GM18861 (cell line): ENCODE data around the gene ENO2.

Source experiments
- ATAC-seq: cut with Tn5 transposase; IDR thresholded peaks from one replicate; pipeline ENCODE4 v1.9.1; 2021; ENCODE audit not compliant: unreplicated experiment

The ENO2 gene

DNA sequence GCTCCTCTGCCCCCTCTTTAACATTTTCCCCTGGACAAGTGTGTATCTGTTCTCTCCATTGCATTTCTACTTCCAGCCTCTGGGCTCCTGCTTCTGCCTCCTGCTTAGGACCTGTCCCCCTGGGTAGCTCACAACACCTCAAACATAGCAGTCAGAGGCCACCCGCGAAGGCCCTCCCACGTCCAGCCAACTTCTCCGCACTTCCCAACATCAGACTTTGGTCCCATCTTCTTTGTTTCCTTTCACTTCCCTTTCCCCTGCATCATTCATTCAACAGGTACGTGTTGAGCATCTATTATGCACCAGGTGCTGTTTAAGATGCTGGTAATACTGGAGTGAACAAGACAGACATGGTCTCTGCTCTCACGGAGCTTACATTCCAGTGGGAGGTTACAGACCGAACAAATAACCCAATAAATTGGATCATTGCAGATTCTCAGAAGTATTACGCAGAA is 32.6 kb downstream of the ENO2 start:
- no peak for ATAC-seq

DNA sequence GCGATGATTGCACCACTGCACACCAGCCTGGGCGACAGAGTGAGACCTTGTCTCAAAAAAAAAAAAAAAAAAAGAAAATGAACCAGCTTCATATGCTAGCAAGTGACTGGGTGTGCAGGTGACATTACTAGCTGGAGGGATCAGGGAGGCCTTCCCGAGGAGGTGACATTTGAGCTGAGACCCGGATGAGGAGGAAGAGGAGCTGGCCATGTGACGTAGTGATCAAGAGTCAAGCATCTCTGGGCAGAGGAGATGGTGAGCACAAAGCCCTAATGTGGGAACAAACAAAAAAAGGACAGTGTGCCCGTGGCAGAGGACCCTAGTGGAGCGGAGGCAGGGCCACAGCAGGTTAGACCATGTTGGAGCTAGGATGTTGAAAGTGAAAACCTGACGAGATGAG is 33.2 kb downstream of the ENO2 start:
- ATAC-seq = no peak

DNA sequence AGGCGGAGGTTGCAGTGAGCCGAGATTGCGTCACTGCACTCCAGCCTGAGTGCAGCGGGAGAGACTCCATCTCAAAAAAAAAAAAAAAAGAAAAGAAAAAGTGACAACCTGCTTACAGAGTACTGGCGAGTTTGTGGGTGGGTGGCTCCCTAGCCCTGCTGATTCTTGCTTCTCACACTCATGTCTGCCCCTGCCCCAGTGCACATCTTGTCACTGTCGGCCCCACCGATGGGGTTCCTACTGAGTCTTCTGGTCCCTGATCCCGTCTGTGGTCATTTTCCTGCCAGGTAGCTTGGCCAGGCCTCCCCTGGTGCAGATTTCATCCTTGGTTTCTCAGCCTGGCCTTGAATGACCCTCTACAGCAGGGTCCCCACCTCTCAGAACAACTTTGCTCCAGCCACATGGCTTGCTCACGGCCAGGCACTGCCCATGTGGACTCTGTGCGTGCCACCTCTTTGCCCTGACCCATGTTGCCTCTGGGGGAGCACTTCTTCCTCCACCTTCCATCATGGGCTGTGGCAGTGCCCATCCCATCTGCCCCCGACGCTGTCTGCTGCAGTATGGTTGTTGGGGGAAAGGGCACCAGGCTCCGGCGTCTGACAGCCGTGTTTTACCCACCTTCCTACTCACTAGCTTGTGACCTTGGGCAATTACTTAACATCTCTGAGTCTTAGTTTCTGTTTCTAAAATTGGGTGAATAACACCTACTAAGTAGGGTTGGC is 34.7 kb downstream of the ENO2 start:
- no peak for ATAC-seq

DNA sequence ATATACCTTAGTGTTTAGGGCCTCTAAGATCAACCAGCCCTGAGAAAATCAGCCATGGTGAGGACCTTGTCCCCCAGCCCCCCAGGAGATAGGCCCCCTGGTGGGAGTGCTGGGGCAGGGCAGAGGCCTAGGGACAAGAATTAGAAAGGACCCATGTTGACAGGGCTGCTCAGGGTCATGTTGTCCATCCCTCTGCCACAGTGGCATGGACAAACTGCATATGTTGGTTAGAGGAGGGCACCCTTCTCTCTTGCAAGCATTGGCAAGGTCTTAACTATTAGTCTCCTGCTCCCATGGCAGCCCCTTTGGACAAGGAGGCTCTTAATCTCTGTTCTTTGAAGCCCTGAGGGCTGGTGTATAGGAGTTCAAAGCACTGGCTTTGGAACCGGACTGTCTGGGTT is 36.0 kb downstream of the ENO2 start:
- ATAC-seq = no peak

DNA sequence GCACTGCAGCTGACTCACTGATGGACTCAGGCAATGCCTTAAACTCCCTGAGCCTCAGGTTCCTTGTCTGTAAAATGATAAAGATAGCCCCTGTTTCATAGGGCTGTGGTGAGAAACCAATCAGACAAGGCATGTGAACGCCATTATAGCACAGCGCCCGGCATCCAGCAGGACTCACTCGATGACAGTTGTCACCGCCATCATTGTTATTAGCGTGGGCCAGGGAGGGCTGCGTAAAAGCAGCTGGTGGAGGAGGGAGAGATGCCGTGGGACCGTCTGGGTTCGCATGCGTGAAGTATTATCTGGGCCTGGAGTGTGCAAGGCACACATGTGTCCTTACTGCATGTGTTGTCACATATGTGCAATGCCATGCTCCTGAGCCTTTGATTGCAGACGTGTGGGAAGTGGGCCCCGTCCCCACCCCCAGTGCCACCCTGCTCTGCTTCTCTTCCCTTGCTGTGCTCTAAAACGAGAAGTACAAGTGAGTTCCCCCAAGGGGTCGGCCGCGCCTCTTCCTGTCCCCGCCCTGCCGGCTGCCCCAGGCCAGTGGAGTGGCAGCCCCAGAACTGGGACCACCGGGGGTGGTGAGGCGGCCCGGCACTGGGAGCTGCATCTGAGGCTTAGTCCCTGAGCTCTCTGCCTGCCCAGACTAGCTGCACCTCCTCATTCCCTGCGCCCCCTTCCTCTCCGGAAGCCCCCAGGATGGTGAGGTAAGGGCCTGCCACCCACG is 36.6 kb downstream of the ENO2 start, which contains the start of gene PTPN6:
Gene PTPN6, plus strand, starts transcription at position 546 of the 730 bp plus-strand sequence. Its CDS starts 157 bp downstream, at position 703.
- peak; percentile 26 for ATAC-seq

DNA sequence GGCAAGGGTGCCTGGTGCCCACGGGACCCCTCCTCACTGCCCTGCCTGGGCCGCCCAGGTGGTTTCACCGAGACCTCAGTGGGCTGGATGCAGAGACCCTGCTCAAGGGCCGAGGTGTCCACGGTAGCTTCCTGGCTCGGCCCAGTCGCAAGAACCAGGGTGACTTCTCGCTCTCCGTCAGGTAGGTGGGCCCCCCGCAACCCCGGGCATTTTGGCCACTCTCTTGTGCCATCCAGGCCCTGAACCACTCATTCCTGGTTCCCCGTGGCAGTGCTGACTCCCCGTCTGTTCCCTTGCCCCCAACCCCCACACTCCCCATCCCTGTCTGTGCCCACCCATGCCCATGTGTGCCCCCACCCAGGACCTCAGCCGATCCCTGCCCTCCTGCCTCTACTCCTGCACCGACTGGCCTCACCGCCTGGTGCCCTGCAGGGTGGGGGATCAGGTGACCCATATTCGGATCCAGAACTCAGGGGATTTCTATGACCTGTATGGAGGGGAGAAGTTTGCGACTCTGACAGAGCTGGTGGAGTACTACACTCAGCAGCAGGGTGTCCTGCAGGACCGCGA is 37.3 kb downstream of the ENO2 start:
- no peak for ATAC-seq

DNA sequence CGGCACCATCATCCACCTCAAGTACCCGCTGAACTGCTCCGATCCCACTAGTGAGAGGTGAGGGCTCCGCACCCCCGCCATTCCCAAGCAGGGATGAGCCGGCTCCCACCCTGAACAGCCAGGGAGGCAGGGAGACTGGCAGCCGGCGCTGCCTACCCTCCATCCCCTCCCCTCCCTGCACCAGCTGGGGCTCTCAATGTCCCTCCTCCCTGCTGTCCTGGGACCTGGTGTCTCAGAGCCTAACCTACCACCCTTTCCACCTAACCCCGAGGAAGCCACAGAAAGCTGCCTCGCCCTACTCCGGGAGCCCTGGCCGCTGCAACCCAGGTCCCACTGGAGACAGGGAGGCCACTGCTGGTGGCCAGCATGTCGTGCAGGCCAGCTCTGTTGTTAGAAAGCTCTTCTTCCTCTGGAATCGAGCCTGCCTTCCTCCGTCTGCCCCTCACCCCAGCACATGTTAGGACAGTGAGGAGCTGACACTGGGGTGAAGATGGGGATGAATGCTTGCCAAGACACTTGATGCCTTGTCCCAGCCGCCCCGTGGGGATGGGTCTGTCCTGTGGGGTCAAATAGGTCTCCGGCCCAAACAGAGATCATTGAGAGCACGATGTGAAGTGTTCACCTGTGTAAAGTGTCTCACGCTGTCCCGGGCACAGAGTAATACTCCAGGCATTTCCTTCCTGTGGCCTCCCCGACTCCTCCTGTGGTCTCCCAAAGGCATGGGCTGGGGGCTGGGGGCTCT is 37.9 kb downstream of the ENO2 start:
- ATAC-seq = no peak

DNA sequence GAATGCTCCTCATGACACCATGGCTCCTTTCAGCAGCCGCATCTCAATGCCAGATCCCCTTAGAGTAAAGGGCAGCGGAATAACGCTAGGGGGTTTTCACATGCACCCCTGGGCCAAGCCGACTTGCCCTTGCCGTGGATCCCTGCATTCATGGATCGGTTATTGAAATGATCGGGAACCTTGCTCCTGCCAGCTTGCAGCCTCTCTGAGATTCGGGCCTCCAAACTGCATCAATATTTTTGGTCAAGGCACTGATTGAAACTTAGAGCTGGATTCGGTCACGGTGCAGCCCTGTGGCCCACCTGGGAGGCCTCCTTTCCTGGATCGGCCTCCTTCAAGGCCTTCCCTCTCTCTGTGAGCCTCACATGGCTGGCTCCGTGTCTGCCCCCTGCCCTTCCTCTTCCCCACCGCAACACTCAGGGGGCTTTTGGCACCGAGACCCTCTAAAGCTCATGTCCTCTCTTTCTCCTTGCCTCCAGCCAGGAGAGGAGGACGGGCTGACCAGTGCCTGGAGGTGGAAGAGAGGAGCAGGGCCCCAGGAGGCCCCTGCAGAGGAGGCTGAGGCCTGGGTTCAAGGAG is 38.6 kb downstream of the ENO2 start:
- no peak for ATAC-seq

DNA sequence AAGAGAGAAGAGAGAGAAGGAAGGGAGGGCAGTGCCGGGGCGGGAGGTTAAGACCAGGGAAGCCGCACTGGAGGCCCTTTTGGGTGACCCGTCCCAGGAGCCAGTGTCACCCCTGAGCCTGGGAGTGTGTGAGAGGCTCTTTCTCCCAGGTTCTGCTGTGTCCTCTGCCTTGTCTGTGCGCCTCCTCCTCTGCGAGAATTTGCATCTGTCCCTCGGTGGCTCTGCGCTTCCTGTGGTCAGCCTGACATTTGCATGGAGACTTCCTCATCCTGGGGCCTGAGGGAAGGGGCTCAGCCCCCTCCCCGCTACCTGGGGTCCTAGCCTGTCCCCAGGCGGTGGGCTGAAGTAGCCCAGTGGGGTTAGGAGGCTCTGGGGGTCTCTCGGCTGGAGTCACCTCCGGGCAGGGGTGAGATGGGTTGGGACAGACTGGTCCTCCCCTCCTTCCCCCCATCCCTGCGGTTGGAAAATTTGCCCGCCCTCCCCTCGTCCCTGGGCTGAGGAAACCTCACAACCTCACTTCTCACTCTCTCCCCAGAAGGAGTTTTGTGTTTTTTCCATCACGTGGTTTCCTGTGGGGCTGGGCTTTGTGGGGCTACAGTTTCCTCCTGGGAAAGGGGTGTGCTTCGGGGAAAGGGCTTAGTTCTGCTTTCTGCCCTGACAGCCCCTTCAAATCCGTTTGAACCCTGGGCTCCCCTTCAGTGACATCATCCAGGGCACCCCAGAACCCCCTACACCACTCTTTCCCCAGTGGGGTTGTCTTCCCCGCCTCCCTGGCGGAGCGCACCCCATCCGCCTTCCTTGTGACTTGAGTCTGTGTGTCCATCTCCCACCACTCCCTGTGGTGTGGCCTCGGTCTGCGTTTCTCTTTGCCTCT is 39.3 kb downstream of the ENO2 start:
- ATAC-seq = peak; percentile 35

DNA sequence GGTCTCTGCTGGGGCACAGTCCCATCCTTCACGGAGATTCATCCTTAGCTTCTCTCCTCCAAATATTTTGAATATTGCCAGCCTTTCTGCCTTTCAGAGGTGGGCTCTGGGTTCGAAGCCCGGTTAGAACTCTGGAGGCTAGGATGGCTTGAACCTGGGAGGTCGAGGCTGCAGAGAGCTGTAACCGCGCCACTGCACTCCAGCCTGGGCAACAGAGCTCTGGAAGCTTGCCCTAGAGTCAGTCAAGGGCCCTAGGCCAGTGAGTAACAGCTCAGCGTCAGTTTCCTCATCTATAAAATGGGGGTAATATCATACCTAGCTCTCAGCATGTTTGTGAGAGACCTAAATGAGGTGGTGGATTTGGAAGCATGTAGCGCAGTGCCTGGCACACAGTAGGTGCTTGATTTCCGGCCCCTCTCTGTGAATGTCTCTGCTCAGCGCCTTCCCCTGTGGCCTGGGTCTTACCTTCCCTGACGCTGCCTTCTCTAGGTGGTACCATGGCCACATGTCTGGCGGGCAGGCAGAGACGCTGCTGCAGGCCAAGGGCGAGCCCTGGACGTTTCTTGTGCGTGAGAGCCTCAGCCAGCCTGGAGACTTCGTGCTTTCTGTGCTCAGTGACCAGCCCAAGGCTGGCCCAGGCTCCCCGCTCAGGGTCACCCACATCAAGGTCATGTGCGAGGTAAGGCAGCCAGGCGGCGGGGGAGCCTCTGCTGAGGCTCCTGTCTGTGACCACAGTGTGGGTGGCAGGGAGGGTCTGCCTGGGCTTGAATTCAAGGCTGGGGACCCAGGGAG is 40.1 kb downstream of the ENO2 start:
- ATAC-seq = no peak

DNA sequence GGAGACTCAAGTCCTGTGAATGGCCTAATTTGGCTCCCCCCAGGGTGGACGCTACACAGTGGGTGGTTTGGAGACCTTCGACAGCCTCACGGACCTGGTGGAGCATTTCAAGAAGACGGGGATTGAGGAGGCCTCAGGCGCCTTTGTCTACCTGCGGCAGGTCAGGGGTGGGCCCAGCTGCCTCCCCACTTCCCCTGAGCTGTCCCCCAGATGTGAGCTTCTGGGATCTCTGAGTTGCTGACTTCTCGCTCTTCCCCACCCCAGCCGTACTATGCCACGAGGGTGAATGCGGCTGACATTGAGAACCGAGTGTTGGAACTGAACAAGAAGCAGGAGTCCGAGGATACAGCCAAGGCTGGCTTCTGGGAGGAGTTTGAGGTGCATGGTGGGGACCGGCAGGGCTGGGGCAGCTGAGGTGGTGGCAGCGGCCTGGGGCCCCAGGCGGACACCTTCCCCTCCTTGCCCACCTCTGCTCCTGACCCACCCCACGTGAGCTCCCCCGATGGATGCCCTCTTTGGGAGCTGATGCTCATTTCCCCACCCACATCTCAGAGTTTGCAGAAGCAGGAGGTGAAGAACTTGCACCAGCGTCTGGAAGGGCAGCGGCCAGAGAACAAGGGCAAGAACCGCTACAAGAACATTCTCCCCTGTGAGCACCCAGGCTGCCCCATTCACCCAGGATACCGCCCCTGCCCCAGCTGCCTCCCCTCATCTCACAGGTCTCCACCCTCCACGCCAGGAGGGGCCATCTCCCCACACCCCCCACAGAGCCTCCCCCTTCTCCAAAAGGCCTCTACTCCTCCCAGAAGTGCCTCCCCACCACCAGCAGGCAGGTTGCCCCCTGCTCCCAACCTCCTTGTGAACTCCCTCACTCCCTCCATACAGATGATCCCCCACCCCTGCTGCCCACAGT is 41.0 kb downstream of the ENO2 start:
- no peak for ATAC-seq

DNA sequence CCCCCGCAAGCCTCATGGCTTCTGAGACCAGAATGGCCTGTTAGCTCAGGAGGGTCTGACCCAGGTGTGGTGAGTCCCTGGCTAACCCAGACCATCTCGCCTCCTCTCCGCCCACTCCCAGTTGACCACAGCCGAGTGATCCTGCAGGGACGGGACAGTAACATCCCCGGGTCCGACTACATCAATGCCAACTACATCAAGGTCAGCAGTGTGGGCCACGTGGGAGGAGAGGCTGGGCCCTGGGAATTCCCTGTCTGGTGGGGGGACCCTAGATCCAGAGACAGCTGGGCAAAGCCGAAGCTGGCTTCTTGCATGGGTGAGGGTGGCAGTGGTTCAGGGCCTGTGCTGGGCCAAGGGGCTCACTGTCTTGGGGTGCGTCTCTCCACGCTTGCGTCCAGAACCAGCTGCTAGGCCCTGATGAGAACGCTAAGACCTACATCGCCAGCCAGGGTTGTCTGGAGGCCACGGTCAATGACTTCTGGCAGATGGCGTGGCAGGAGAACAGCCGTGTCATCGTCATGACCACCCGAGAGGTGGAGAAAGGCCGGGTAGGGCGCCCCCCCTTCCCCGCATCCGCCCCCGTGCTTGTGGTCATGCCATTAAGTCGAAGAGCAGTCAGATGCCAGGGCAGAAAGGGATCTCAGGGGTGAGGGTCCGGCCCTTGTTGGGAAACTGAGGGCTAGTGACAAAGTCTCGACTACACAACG is 41.8 kb downstream of the ENO2 start:
- no peak for ATAC-seq

DNA sequence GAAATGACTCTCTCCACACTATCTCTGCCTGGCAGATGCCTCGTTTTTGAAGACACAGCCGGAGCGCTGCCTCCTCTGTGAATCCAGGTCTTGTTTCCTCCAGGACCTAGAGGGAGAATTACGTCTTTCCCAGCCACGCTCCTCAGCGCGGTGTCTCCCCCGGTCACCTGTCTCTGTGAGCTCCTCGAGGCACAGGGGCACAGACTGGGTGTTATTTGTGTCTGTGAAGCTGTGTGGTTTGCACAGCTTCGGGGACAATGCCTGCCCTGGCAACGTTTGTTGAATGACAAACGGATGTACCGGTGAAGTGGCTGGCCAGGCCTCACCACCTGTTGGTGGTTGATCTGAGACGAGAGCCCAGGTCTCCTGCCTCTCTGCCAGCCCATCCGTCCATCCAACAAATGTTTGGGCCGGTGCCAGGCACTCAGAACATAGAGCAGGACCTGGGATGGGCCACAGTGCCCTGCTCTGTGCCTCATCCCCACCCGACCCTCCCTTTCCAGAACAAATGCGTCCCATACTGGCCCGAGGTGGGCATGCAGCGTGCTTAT is 42.8 kb downstream of the ENO2 start:
- no peak for ATAC-seq

DNA sequence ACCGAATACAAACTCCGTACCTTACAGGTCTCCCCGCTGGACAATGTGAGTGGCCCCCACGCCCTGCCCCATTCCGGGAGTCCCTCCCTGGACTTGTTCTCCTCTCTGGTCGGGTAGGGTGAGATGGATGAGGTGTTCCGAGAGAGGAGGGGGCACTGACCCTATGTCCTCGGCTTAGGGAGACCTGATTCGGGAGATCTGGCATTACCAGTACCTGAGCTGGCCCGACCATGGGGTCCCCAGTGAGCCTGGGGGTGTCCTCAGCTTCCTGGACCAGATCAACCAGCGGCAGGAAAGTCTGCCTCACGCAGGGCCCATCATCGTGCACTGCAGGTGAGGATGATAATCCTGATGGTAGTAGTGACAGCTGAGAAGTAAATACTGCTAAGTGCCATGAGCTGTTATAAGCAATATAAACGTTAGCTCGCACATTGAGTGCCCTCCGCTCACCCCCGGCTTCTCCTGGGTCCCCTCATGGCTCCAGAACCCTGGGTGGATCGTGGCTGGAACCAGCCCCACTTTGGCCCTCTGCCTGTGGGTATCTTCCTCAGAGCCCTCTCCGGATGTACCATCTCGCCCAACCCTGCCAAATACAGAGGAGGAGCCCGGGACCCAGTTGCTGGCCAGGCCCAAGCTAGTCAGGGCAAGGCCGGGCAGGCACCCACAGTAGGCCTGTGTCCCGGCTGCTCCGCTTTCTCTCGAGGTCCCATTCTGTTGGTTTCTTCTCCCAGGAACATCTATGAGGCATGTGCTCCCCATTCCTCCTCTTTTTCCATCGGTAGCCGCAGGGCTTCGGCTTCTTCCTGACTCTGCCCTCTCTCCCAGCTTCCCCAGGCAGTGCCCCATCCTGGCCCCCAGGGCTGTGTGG is 43.6 kb downstream of the ENO2 start:
- ATAC-seq = no peak

DNA sequence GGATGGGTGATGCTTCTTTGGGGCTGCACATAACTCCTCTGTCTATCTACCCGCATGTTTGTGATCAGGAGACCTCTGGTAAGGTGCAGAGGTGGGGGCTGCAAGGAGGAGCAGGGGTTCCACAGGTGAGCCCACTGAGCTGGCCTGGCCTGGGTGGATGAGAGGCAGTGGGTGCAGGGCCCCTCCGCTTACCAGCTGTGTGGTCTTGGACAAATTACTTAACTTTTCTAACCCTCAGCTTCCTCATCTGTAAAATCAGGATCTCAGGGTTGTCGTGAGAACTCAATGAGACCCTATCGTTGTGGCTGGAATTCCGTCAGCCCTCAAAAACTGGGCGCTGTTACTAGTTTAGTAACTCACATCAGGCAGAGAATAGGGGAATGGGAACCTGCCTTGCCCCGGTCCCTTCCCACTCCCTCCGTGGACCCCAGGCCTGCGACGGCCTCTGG is 44.3 kb downstream of the ENO2 start:
- no peak for ATAC-seq

DNA sequence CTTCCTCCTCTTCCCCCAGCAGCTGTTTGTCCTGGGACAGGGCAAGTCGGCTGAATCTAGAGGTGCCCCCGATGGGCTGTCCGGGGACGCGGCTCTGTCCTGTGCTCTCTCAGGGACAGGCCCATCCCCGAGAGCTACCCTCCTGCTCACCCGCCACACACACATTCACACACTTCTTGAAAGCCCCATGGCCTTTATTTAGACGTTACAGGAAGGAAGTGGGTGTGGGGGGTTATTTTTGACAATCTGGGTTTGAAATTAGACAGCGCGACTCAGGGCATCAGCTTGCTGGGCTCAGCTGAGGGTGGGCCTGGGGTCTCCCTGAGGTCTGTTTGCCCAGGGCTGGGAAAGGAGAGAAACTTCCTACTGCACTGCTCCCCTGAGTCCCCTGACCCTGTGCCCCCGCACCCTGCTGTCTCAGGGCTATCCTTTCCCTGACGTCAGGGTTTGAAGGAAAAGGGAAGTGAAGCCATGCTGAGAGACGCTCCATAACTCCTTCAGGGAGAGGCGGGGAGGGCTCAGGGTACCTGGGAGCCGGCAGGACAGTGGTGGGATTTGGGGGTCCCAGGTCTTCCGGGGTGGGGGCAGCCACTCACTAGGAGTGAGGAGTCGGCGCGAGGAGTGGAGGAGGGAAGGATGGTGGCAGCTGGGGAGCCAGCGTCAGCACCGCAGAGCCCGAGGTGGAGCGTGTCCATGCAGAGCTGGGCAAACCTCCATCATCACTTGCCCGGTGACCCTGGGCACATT is 44.9 kb downstream of the ENO2 start:
- ATAC-seq = peak; percentile 35
